Mesenchymal stem cell (in vitro differentiated cells and primary cell): ENCODE measurements around the gene DENND10.

Experiments used
- DNase-seq: peaks from one replicate; pipeline ENCODE4 v3.0.0-alpha.2; 2013
- H2AFZ ChIP-seq: one replicate; pipeline ENCODE4 v1.6.1; 2013; ENCODE audit warnings: low read depth, mild to moderate bottlenecking, control low read depth, inconsistent platforms, low read length, moderate library complexity
- H2AK5ac ChIP-seq: 2 replicates; pipeline ENCODE4 v1.6.1; 2013; ENCODE audit warnings: low read length, moderate library complexity, mild to moderate bottlenecking, inconsistent platforms; ENCODE audit not compliant: severe bottlenecking
- H2BK120ac ChIP-seq: one replicate; pipeline ENCODE4 v1.6.1; 2013; ENCODE audit warnings: low read depth, mild to moderate bottlenecking, inconsistent platforms, low read length, moderate library complexity
- H2BK12ac ChIP-seq, 2 experiments: one replicate each; pipeline ENCODE4 v1.6.1; 2013; ENCODE audit warnings: inconsistent platforms in 2 of 2, low read length in 2 of 2, mild to moderate bottlenecking in 2 of 2, moderate library complexity in 2 of 2, control low read depth in 1 of 2
- H2BK15ac ChIP-seq: one replicate; pipeline ENCODE4 v1.6.1; 2013; ENCODE audit warnings: mild to moderate bottlenecking, low read depth, inconsistent platforms; ENCODE audit not compliant: poor library complexity, severe bottlenecking
- H2BK5ac ChIP-seq: 2 replicates; pipeline ENCODE4 v1.6.1; 2013; ENCODE audit warnings: low read depth, mild to moderate bottlenecking, low read length, control low read depth, inconsistent platforms; ENCODE audit not compliant: poor library complexity, severe bottlenecking
- H3K14ac ChIP-seq, 2 experiments: one replicate each; pipeline ENCODE4 v1.6.1; 2013; ENCODE audit warnings: inconsistent platforms in 2 of 2, low read length in 2 of 2, control low read depth in 1 of 2, mild to moderate bottlenecking in 1 of 2, moderate library complexity in 1 of 2
- H3K18ac ChIP-seq, 2 experiments: one replicate each; pipeline ENCODE4 v1.6.1; 2013; ENCODE audit warnings: inconsistent platforms in 2 of 2, low read length in 2 of 2, control low read depth in 1 of 2, low read depth in 1 of 2, mild to moderate bottlenecking in 1 of 2
- H3K23ac ChIP-seq, 2 experiments: one replicate each; pipeline ENCODE4 v1.6.1; 2013; ENCODE audit warnings: inconsistent platforms in 2 of 2, low read length in 2 of 2, mild to moderate bottlenecking in 2 of 2, moderate library complexity in 2 of 2, control low read depth in 1 of 2
- H3K27ac ChIP-seq: 2 replicates; pipeline ENCODE4 v1.5.1; 2013; ENCODE audit warnings: mild to moderate bottlenecking, moderate library complexity, low read length, control low read depth, inconsistent platforms; ENCODE audit not compliant: poor library complexity, severe bottlenecking
- H3K27me3 ChIP-seq, 2 experiments: 2 replicates each; pipeline versions ENCODE4 v1.6.1 to v1.7.0; 2013; ENCODE audit warnings: low read length in 2 of 2, mild to moderate bottlenecking in 2 of 2, moderate library complexity in 2 of 2, control low read depth in 1 of 2, inconsistent platforms in 1 of 2; ENCODE audit not compliant: control insufficient read depth in 1 of 2, insufficient read depth in 1 of 2
- H3K36me3 ChIP-seq, 2 experiments: 2 replicates each; pipeline versions ENCODE4 v1.6.1 to v1.7.0; 2013; ENCODE audit warnings: low read length in 2 of 2, control low read depth in 1 of 2, inconsistent platforms in 1 of 2, low read depth in 1 of 2, mild to moderate bottlenecking in 1 of 2; ENCODE audit not compliant: insufficient read depth in 2 of 2, control insufficient read depth in 1 of 2
- H3K4ac ChIP-seq, 2 experiments: one replicate each; pipeline ENCODE4 v1.6.1; 2013; ENCODE audit warnings: inconsistent platforms in 2 of 2, low read length in 2 of 2, mild to moderate bottlenecking in 2 of 2, moderate library complexity in 2 of 2, control low read depth in 1 of 2, low read depth in 1 of 2
- H3K4me1 ChIP-seq: 2 replicates; pipeline ENCODE4 v1.6.1; 2013; ENCODE audit warnings: low read depth, low read length, control low read depth; ENCODE audit not compliant: control insufficient read depth, insufficient read depth
- H3K4me2 ChIP-seq: 2 replicates; pipeline ENCODE4 v1.6.1; 2013; ENCODE audit warnings: low read length, mild to moderate bottlenecking, inconsistent platforms; ENCODE audit not compliant: poor library complexity, severe bottlenecking
- H3K4me3 ChIP-seq, 2 experiments: 2 replicates each; pipeline versions ENCODE4 v1.5.1 to v1.7.0; 2013; ENCODE audit warnings: low read length in 2 of 2, mild to moderate bottlenecking in 2 of 2, control low read depth in 1 of 2, low read depth in 1 of 2; ENCODE audit not compliant: insufficient read depth in 1 of 2
- H3K79me1 ChIP-seq: replicated peaks from 2 replicates; pipeline ENCODE4 v1.6.1; 2013; ENCODE audit warnings: mild to moderate bottlenecking, control low read depth, low read length, inconsistent platforms; ENCODE audit not compliant: poor library complexity, severe bottlenecking
- H3K9ac ChIP-seq: 2 replicates; pipeline ENCODE4 v1.7.0; 2013; ENCODE audit warnings: mild to moderate bottlenecking, low read length, moderate library complexity
- H3K9me3 ChIP-seq: 2 replicates; pipeline ENCODE4 v1.7.0; 2013; ENCODE audit warnings: mild to moderate bottlenecking, low read length; ENCODE audit not compliant: control insufficient read depth
- H4K8ac ChIP-seq: one replicate; pipeline ENCODE4 v1.6.1; 2013; ENCODE audit warnings: inconsistent platforms, mild to moderate bottlenecking, low read length, moderate library complexity
- H4K91ac ChIP-seq: one replicate; pipeline ENCODE4 v1.6.1; 2013; ENCODE audit warnings: mild to moderate bottlenecking, low read length, inconsistent platforms
- WGBS: methylation state at CpG from one replicate; pipeline ENCODE4 v1.1.7; 2013; ENCODE audit warnings: mixed read lengths; 5-methylcytosine and 5-hydroxymethylcytosine counted together

The DENND10 gene

GRCh38 chr10:119060107-119060506 is 43.8 kb upstream of the DENND10 start:
- no peak overlapping the region for H2BK5ac ChIP-seq
- H3K9me3 ChIP-seq = no peaks in the 10 kb centered on the region
- no CpG with 5 or more reads among the region's 1 CpG for WGBS
- H2BK15ac ChIP-seq = no peak overlapping the region
- no peak overlapping the region for H3K27ac ChIP-seq
- no peak overlapping the region for H2BK12ac ChIP-seq
- no peaks in the 10 kb centered on the region for H3K4me1 ChIP-seq
- no peak overlapping the region for H3K4ac ChIP-seq
- DNase-seq = no peak
- H2AK5ac ChIP-seq = no peak overlapping the region
- no peak overlapping the region for H3K18ac ChIP-seq
- H3K36me3 ChIP-seq = peaks cover 33 to 100% of the 10 kb centered on the region in 2 experiments
- no peak overlapping the region for H2BK120ac ChIP-seq
- H3K23ac ChIP-seq = no peak overlapping the region
- no peak overlapping the region for H2AFZ ChIP-seq
- no peak overlapping the region for H4K91ac ChIP-seq
- H3K4me2 ChIP-seq = no peak overlapping the region
- no peak overlapping the region for H3K4me3 ChIP-seq
- H3K9ac ChIP-seq = no peak overlapping the region
- no peak overlapping the region for H3K14ac ChIP-seq
- H3K27me3 ChIP-seq = no peaks in the 10 kb centered on the region
- no peak overlapping the region for H4K8ac ChIP-seq
- peaks cover 12% of the 10 kb centered on the region for H3K79me1 ChIP-seq

GRCh38 chr10:119061352-119061751 is 42.6 kb upstream of the DENND10 start:
- Histone ChIP-seq H3K9me3 (no peaks in the 10 kb centered on the region), H2BK120ac (no peak overlapping the region), H2BK15ac (no peak overlapping the region), H3K79me1 (peaks cover 12% of the 10 kb centered on the region), H3K14ac (no peak overlapping the region), H3K9ac (no peak overlapping the region), H4K8ac (no peak overlapping the region), H3K27ac (no peak overlapping the region), H3K4me2 (no peak overlapping the region), H4K91ac (no peak overlapping the region), H3K27me3 (no peaks in the 10 kb centered on the region), H2AK5ac (no peak overlapping the region), H2AFZ (no peak overlapping the region), H3K4ac (no peak overlapping the region), H2BK12ac (no peak overlapping the region), H3K23ac (no peak overlapping the region), H3K18ac (no peak overlapping the region), H3K4me3 (no peak overlapping the region), H3K36me3 (peaks cover 39 to 99% of the 10 kb centered on the region in 2 experiments), H2BK5ac (no peak overlapping the region), H3K4me1 (no peaks in the 10 kb centered on the region)
- 100% methylated on average over 1 of the region's 1 CpG for WGBS
- DNase-seq = no peak

- no peak overlapping the region for H4K91ac ChIP-seq
- no peak overlapping the region for H2AK5ac ChIP-seq
- H3K27me3 ChIP-seq = no peaks in the 10 kb centered on the region
- no peaks in the 10 kb centered on the region for H3K9me3 ChIP-seq
- no peak for DNase-seq
- no CpG with 5 or more reads among the region's 2 CpGs for WGBS
- no peak overlapping the region for H2AFZ ChIP-seq
- H3K18ac ChIP-seq = no peak overlapping the region
- H3K14ac ChIP-seq = no peak overlapping the region
- H2BK15ac ChIP-seq = no peak overlapping the region
- H3K4me2 ChIP-seq = no peak overlapping the region
- no peak overlapping the region for H3K4me3 ChIP-seq
- H3K23ac ChIP-seq = no peak overlapping the region
- H2BK120ac ChIP-seq = no peak overlapping the region
- no peak overlapping the region for H3K4ac ChIP-seq
- H3K36me3 ChIP-seq = peaks cover 44 to 99% of the 10 kb centered on the region in 2 experiments
- no peaks in the 10 kb centered on the region for H3K4me1 ChIP-seq
- peaks cover 12% of the 10 kb centered on the region for H3K79me1 ChIP-seq
- no peak overlapping the region for H2BK5ac ChIP-seq
- no peak overlapping the region for H3K9ac ChIP-seq
- no peak overlapping the region for H2BK12ac ChIP-seq
- H3K27ac ChIP-seq = no peak overlapping the region
- no peak overlapping the region for H4K8ac ChIP-seq
Measured at GRCh38 chr10:119061926-119062325, 42.0 kb upstream of the DENND10 start.

- H3K27me3 ChIP-seq = no peaks in the 10 kb centered on the region
- no peak overlapping the region for H3K27ac ChIP-seq
Measured at GRCh38 chr10:119070395-119071165, 33.3 kb upstream of the DENND10 start.

More at GRCh38 chr10:119070395-119071165, 33.3 kb upstream of the DENND10 start:
- Histone ChIP-seq H3K4me3 (no peak overlapping the region), H3K23ac (no peak overlapping the region), H3K4ac (no peak overlapping the region), H3K18ac (no peak overlapping the region), H2BK15ac (no peak overlapping the region), H3K4me1 (peaks cover 2% of the 10 kb centered on the region), H2BK120ac (no peak overlapping the region), H3K14ac (no peak overlapping the region), H2AFZ (no peak overlapping the region), H3K79me1 (peaks cover 6% of the 10 kb centered on the region), H4K91ac (no peak overlapping the region), H2BK5ac (no peak overlapping the region), H2BK12ac (no peak overlapping the region), H4K8ac (no peak overlapping the region), H3K36me3 (peaks cover 33 to 80% of the 10 kb centered on the region in 2 experiments), H3K4me2 (no peak overlapping the region), H2AK5ac (no peak overlapping the region), H3K9ac (no peak overlapping the region), H3K9me3 (no peaks in the 10 kb centered on the region)
- WGBS = 97% methylated on average over 5 of the region's 9 CpGs
- no peak for DNase-seq
